Stimulated activated CD4-positive, alpha-beta T cell treated with anti-CD3 and anti-CD28 coated beads, Interleukin-2, amount 100 ng/mL, for 4 hours (primary cell): ENCODE results near the gene MINK1.
A peak's percentile ranks its signal among the peaks of the same experiment; 100 is the strongest.

Experiments used
- DNase-seq: peaks from one replicate; pipeline ENCODE4 v3.0.0-alpha.2; 2020; ENCODE audit warnings: low read depth

The MINK1 gene

GRCh38 chr17:4833178-4833940 is at the start of gene MINK1:
TSS of gene MINK1 (plus strand) at chr17:4833340. CDS start at chr17:4833584, 244 bp downstream.
- peak; percentile 84 for DNase-seq

GRCh38 chr17:4785311-4786105 is 47.6 kb upstream of the MINK1 start:
- DNase-seq: no peak

- DNase-seq: no peak
Observed at GRCh38 chr17:4786106-4786511, 47.0 kb upstream of the MINK1 start, which contains the start of gene VMO1. TSS of gene VMO1 (minus strand) at chr17:4786364. CDS start at chr17:4786352, 12 bp downstream.

- DNase-seq: no peak
Observed at GRCh38 chr17:4786516-4786915, 46.6 kb upstream of the MINK1 start.

GRCh38 chr17:4788159-4788806 is 44.9 kb upstream of the MINK1 start:
- no peak for DNase-seq

GRCh38 chr17:4788807-4789700 is 44.1 kb upstream of the MINK1 start, which contains the start of gene GLTPD2:
TSS of gene GLTPD2 (plus strand) at chr17:4788964. CDS start at chr17:4789012, 48 bp downstream.
- DNase-seq: no peak

- DNase-seq: no peak
Observed at GRCh38 chr17:4789701-4789950, 43.5 kb upstream of the MINK1 start.

- peak; percentile 71 for DNase-seq
Observed at GRCh38 chr17:4789951-4790704, 43.0 kb upstream of the MINK1 start.

- no peak for DNase-seq
Observed at GRCh38 chr17:4790705-4791088, 42.4 kb upstream of the MINK1 start.

- no peak for DNase-seq
Observed at GRCh38 chr17:4795168-4795567, 38.0 kb upstream of the MINK1 start.

GRCh38 chr17:4796552-4796920 is 36.6 kb upstream of the MINK1 start:
- DNase-seq: no peak

- DNase-seq: no peak
Observed at GRCh38 chr17:4800462-4801196, 32.5 kb upstream of the MINK1 start.

- DNase-seq: no peak
Observed at GRCh38 chr17:4802228-4802627, 30.9 kb upstream of the MINK1 start, which contains the start of gene C17orf114. TSS of gene C17orf114 (minus strand) at chr17:4802328.

GRCh38 chr17:4806456-4806776 is 26.7 kb upstream of the MINK1 start:
- no peak for DNase-seq

- DNase-seq: peak; percentile 74
Observed at GRCh38 chr17:4806777-4807604, 26.1 kb upstream of the MINK1 start, which contains the start of gene PLD2. TSS of gene PLD2 (plus strand) at chr17:4807152. CDS start at chr17:4807773, 621 bp downstream.

- no peak for DNase-seq
Observed at GRCh38 chr17:4807605-4808377, 25.3 kb upstream of the MINK1 start.

GRCh38 chr17:4808378-4808767 is 24.8 kb upstream of the MINK1 start:
- no peak for DNase-seq

GRCh38 chr17:4810696-4811290 is 22.3 kb upstream of the MINK1 start:
- DNase-seq: no peak
